NT2/D1 (cell line): ENCODE data around the gene TPTE2.
"Not testable (repeated sequence)": the region's sequence is repeated elsewhere in the genome, so short reads cannot be mapped to it uniquely, and the experiment has no call there.

Source experiments
- DNase-seq: peaks from one replicate; pipeline ENCODE4 v3.0.0-alpha.2; 2011; ENCODE audit warnings: low read depth, low spot score
- H3K27me3 ChIP-seq: 2 replicates; pipeline ENCODE4 v1.6.0; 2011; ENCODE audit warnings: mild to moderate bottlenecking; ENCODE audit not compliant: insufficient read length, insufficient read depth
- H3K36me3 ChIP-seq: 2 replicates; pipeline ENCODE4 v1.6.1; 2011; ENCODE audit warnings: mild to moderate bottlenecking, low read length, mixed read lengths; ENCODE audit not compliant: insufficient read depth, insufficient read length
- H3K4me1 ChIP-seq: 2 replicates; pipeline ENCODE4 v1.5.1; 2011; ENCODE audit not compliant: insufficient read depth, insufficient read length
- H3K4me3 ChIP-seq: 2 replicates; pipeline ENCODE4 v1.5.1; 2011; ENCODE audit warnings: low read depth; ENCODE audit not compliant: insufficient read length
- H3K9ac ChIP-seq: 2 replicates; pipeline ENCODE4 v1.6.0; 2011; ENCODE audit warnings: low read depth; ENCODE audit not compliant: insufficient read length
- H3K9me3 ChIP-seq: 2 replicates; pipeline ENCODE4 v1.5.1; 2011; ENCODE audit warnings: mild to moderate bottlenecking, low read length; ENCODE audit not compliant: insufficient read depth
- SUZ12 ChIP-seq: IDR thresholded peaks from 2 replicates; pipeline ENCODE4 v1.6.1; 2011; ENCODE audit not compliant: insufficient read length, insufficient read depth; ENCODE audit errors: extremely low read depth
- YY1 ChIP-seq: IDR thresholded peaks from 2 replicates; pipeline ENCODE4 v1.6.1; 2011; ENCODE audit not compliant: insufficient read length, insufficient read depth
- ZNF274 ChIP-seq: IDR thresholded peaks from 2 replicates; pipeline ENCODE4 v1.6.1; 2011; ENCODE audit warnings: mild to moderate bottlenecking, low read depth, low read length

The TPTE2 gene

GRCh38 chr13:19567820-19568534 is 6.6 kb upstream of the TPTE2 start:
- Histone ChIP-seq H3K9me3 (no peaks in the 10 kb centered on the region), H3K36me3 (no peaks in the 10 kb centered on the region), H3K9ac (no peak overlapping the region), H3K4me1 (no peaks in the 10 kb centered on the region), H3K27me3 (peaks cover 14% of the 10 kb centered on the region), H3K4me3 (no peak overlapping the region)
- no peak for DNase-seq
- TF ChIP-seq YY1 (no peak), ZNF274 (no peak), SUZ12 (no peak)

- no peak for DNase-seq
- H3K9ac ChIP-seq: no peak overlapping the region
- H3K9me3 ChIP-seq: no peaks in the 10 kb centered on the region
- TF ChIP-seq YY1 (no peak), ZNF274 (no peak), SUZ12 (no peak)
- H3K4me1 ChIP-seq: no peaks in the 10 kb centered on the region
- H3K36me3 ChIP-seq: no peaks in the 10 kb centered on the region
- no peak overlapping the region for H3K4me3 ChIP-seq
- peaks cover 14% of the 10 kb centered on the region for H3K27me3 ChIP-seq
Observed at GRCh38 chr13:19561585-19561984, 253 bp upstream of the TPTE2 start.

- H3K4me3 ChIP-seq, H3K9ac ChIP-seq, DNase-seq, H3K9me3 ChIP-seq, H3K4me1 ChIP-seq, H3K36me3 ChIP-seq: not testable (repeated sequence)
- H3K27me3 ChIP-seq: peaks cover 14% of the 10 kb centered on the region
Observed at GRCh38 chr13:19560672-19561071, 660 bp downstream of the TPTE2 start.

GRCh38 chr13:19559739-19560138 is 1.6 kb downstream of the TPTE2 start:
- H3K9me3 ChIP-seq, H3K36me3 ChIP-seq, H3K4me1 ChIP-seq, H3K9ac ChIP-seq, H3K4me3 ChIP-seq, DNase-seq: not testable (repeated sequence)
- peaks cover 14% of the 10 kb centered on the region for H3K27me3 ChIP-seq

GRCh38 chr13:19557287-19557686 is 4.0 kb downstream of the TPTE2 start:
- H3K4me1 ChIP-seq, H3K9ac ChIP-seq, H3K9me3 ChIP-seq, DNase-seq, H3K36me3 ChIP-seq, H3K27me3 ChIP-seq, H3K4me3 ChIP-seq: not testable (repeated sequence)

GRCh38 chr13:19549245-19549644 is 12.1 kb downstream of the TPTE2 start:
- H3K36me3 ChIP-seq, H3K9me3 ChIP-seq, H3K9ac ChIP-seq, H3K4me1 ChIP-seq, H3K4me3 ChIP-seq, H3K27me3 ChIP-seq, DNase-seq: not testable (repeated sequence)

GRCh38 chr13:19525634-19526033 is 35.7 kb downstream of the TPTE2 start:
- not testable (repeated sequence) for H3K9ac ChIP-seq, H3K4me1 ChIP-seq, DNase-seq, H3K36me3 ChIP-seq, H3K27me3 ChIP-seq, H3K4me3 ChIP-seq, H3K9me3 ChIP-seq

GRCh38 chr13:19519049-19519448 is 42.3 kb downstream of the TPTE2 start:
- Histone ChIP-seq H3K9ac (no peak overlapping the region), H3K9me3 (no peaks in the 10 kb centered on the region), H3K4me3 (no peak overlapping the region), H3K4me1 (no peaks in the 10 kb centered on the region), H3K36me3 (no peaks in the 10 kb centered on the region), H3K27me3 (no peaks in the 10 kb centered on the region)
- TF ChIP-seq ZNF274 (no peak), YY1 (no peak), SUZ12 (no peak)
- no peak for DNase-seq

GRCh38 chr13:19507623-19508022 is 53.7 kb downstream of the TPTE2 start:
- not testable (repeated sequence) for DNase-seq, H3K9me3 ChIP-seq, H3K27me3 ChIP-seq, H3K4me3 ChIP-seq, H3K36me3 ChIP-seq, H3K4me1 ChIP-seq, H3K9ac ChIP-seq

GRCh38 chr13:19460126-19460525 is 101.2 kb downstream of the TPTE2 start:
- not testable (repeated sequence) for H3K27me3 ChIP-seq, H3K9ac ChIP-seq, H3K4me1 ChIP-seq, DNase-seq, H3K36me3 ChIP-seq, H3K9me3 ChIP-seq, H3K4me3 ChIP-seq

GRCh38 chr13:19439056-19439686 is 122.2 kb downstream of the TPTE2 start:
- H3K9me3 ChIP-seq, H3K4me1 ChIP-seq, H3K9ac ChIP-seq, H3K4me3 ChIP-seq, H3K27me3 ChIP-seq, H3K36me3 ChIP-seq: not testable (repeated sequence)
- peak; percentile 18 for DNase-seq
